Left ventricle myocardium inferior (tissue), 1 donor: ENCODE measurements around the gene DEFB123. TPM values are rescaled to one million over a fixed set of nuclear protein-coding genes. Genes with fewer than 3 reads are reported as not detected.

Source experiments
- DNase-seq: peaks from one replicate; pipeline ENCODE4 v3.0.0-alpha.2; 2020
- H3K27ac ChIP-seq: fragments of 200-600 bp; replicated peaks from 2 replicates; pipeline ENCODE4 v1.8.0; 2021
- H3K27me3 ChIP-seq: fragments of 200-600 bp; 2 replicates; pipeline ENCODE4 v1.8.0; 2021; ENCODE audit warnings: low read depth
- H3K36me3 ChIP-seq: fragments of 200-600 bp; 2 replicates; pipeline ENCODE4 v1.8.0; 2021
- H3K4me1 ChIP-seq: fragments of 200-600 bp; 2 replicates; pipeline ENCODE4 v1.8.0; 2021
- H3K4me3 ChIP-seq: fragments of 200-600 bp; 2 replicates; pipeline ENCODE4 v1.8.0; 2021; ENCODE audit warnings: mild to moderate bottlenecking, moderate library complexity
- H3K9me3 ChIP-seq: fragments of 200-600 bp; replicated peaks from 2 replicates; pipeline ENCODE4 v1.8.0; 2021
- CTCF ChIP-seq: fragments of 200-600 bp; IDR thresholded peaks from 2 replicates; pipeline ENCODE4 v1.8.0; 2021; ENCODE audit warnings: antibody characterized with exemption, mild to moderate bottlenecking, borderline replicate concordance
- intact Hi-C: fragments of 100-400 bp; cut with micrococcal nuclease; formaldehyde crosslinking; loops from one replicate; pipeline ENCODE4 v1.11.0; 2022
- total RNA-seq: library from RNA; stranded (reverse); fragmentation: NEBNext Ultra II Directional; extraction: Animal tissue kit (Norgen Biotek cat#: 25700); gene quantifications from one replicate; pipeline ENCODE4 v1.2.1, GENCODE V29; 2021
- donor health status: DM: no; HTN: yes; CAD: no; lungs with severe emphysema.

Gene DEFB123
- total RNA-seq, 1 donor from 2014 or later, result not detected

- TF ChIP-seq CTCF, result no peak
- no peak for DNase-seq
- Histone ChIP-seq H3K27me3 (peaks cover 32% of the 10 kb centered on the region), H3K27ac (no peak overlapping the region), H3K36me3 (no peaks in the 10 kb centered on the region), H3K4me3 (no peak overlapping the region), H3K4me1 (no peaks in the 10 kb centered on the region), H3K9me3 (peaks cover 15% of the 10 kb centered on the region)
- intact Hi-C loops, result no loop called here
Measured at GRCh38 chr20:31430568-31431115, 9.8 kb upstream of the DEFB123 start.

- Histone ChIP-seq H3K4me1 (no peaks in the 10 kb centered on the region), H3K27ac (no peak overlapping the region), H3K4me3 (no peak overlapping the region), H3K27me3 (peaks cover 21% of the 10 kb centered on the region), H3K9me3 (no peaks in the 10 kb centered on the region), H3K36me3 (no peaks in the 10 kb centered on the region)
- no peak for TF ChIP-seq CTCF
- intact Hi-C loops, result no loop called here
- DNase-seq, result no peak
Measured at GRCh38 chr20:31446084-31446819, 5.8 kb downstream of the DEFB123 start.

GRCh38 chr20:31449511-31450414, 9.3 kb downstream of the DEFB123 start:
- Histone ChIP-seq H3K27me3 (peaks cover 26% of the 10 kb centered on the region), H3K27ac (no peak overlapping the region), H3K4me1 (no peaks in the 10 kb centered on the region), H3K9me3 (no peaks in the 10 kb centered on the region), H3K4me3 (no peak overlapping the region), H3K36me3 (no peaks in the 10 kb centered on the region)
- DNase-seq, result no peak
- no peak for TF ChIP-seq CTCF
- intact Hi-C loops, result no loop called here

- no peak for DNase-seq
- H3K27ac ChIP-seq, result no peak overlapping the region
Measured at GRCh38 chr20:31452575-31452974, 12.1 kb downstream of the DEFB123 start.

More at GRCh38 chr20:31452575-31452974, 12.1 kb downstream of the DEFB123 start:
- no peak overlapping the region for H3K4me3 ChIP-seq
- no peaks in the 10 kb centered on the region for H3K36me3 ChIP-seq
- no peak for TF ChIP-seq CTCF
- H3K4me1 ChIP-seq, result no peaks in the 10 kb centered on the region
- intact Hi-C loops, result no loop called here
- H3K27me3 ChIP-seq, result peaks cover 48% of the 10 kb centered on the region
- H3K9me3 ChIP-seq, result no peaks in the 10 kb centered on the region
